GM12873 (cell line): ENCODE data around the gene HPCAL1.

Source experiments
- CTCF ChIP-seq: IDR thresholded peaks from 2 replicates; pipeline ENCODE4 v1.5.1; 2012; ENCODE audit warnings: low read depth, mild to moderate bottlenecking, moderate library complexity, low read length, control low read depth; ENCODE audit not compliant: insufficient read depth; ENCODE audit errors: missing control alignments

The HPCAL1 gene

GRCh38 chr2:10335046-10335840 is 32.5 kb downstream of the HPCAL1 start:
- TF ChIP-seq CTCF, result no peak

- no peak for TF ChIP-seq CTCF
Observed at GRCh38 chr2:10336283-10336682, 33.6 kb downstream of the HPCAL1 start.

DNA sequence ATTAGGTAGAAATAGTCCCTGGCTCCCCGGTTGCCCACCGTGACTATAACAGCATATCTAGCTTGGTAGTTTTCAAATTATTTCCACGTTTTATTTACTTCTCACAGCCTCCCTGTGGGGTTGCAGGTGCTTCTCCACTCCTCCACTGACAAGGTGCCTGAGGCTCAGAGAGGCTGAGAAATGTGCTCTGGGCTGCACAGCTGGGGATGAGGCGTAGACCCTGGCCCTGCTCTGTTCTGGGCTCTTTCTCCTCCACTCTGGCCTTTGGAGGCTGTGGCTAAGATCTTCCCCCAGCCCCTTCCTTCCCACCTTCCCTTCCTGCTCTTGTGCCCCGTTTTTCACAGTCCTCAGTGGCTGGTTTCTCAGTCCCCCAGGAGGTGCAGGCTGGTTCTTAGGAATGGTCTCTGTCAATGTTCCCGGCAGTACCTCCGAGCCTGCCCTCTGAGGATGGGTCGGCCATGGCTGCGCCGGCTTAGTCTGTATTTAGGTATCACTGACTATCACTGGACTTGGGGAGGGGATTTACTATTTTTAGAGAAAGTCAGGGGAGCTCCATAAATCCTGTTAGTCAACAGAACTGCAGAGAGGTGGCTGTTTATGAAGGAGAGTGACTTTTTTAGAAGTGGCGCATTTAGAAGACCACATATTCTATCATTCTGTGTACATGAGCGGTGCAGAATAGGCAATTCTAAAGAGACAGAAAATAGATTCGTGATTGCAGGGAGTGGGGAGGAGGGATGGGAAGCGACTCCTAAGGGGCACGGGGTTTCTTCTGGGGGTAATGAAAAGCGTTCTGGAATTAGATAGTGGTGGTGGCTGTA is 35.0 kb downstream of the HPCAL1 start:
- no peak for TF ChIP-seq CTCF

DNA sequence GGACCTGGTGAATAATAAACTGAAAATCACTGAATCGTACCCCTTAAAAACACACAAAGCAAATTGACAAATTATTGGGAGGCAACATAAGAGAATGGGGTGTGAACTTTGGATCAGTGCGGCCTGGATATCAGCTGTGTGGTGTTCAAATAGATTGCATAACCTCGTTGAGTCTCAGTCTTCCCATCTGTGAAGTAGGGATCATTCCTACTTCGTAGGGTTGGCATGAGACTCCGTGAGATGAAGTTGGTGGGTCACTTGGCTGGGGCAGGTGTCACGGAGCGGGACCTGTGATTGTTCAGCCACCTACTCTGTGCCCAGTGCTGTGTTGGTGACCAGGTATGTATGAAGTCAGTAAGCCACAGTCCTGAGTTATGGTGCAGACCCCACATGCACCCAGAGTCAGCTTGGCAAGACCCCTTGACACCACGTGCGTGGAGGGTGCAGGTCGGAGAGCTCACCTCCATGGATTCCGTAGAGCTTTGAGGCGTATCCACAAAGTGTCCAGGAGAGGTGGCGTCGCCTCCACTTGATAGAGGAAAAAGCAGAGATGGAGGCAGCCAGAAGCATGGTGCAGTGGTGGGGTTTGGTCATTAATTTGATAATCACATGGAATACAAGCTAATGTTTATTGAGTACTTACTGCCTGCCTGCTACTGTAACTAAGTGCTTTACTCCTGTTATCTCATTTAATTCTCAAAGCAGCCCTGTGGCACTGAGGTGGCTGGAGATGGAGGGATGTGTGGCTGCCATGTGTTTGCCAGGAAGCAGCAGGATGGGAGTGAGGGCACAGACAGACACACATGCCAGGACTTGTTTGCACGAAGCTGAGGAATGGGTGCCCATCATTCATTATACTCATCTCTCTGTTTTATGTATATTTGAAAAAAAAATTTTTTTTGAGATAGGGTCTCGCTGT is 35.8 kb downstream of the HPCAL1 start:
- no peak for TF ChIP-seq CTCF

GRCh38 chr2:10339647-10340592 is 37.2 kb downstream of the HPCAL1 start:
- TF ChIP-seq CTCF, result no peak

- no peak for TF ChIP-seq CTCF
Observed at GRCh38 chr2:10340593-10340975, 37.9 kb downstream of the HPCAL1 start.
